Spleen (tissue), 7 donors: ENCODE data around the gene ADAM8.

Source experiments
- CTCF ChIP-seq, 11 experiments: fragments of 200-600 bp in 7 of 11; fragments of 450-650 bp in 4 of 11; sonication (generic) in 4 of 11; IDR thresholded peaks in 8 of 11; conservative IDR thresholded peaks in 3 of 11; 1 replicate in 7 of 11; 2 replicates in 4 of 11; pipeline versions ENCODE4 v1.4.0 to v1.8.0; 2016 to 2021; ENCODE audit warnings: antibody characterized with exemption in 11 of 11, inconsistent platforms in 4 of 11, mild to moderate bottlenecking in 1 of 11
- POLR2A ChIP-seq, 3 donors: fragments of 450-650 bp; IDR thresholded peaks; one replicate each; pipeline ENCODE4 v1.5.1; 2017; ENCODE audit warnings: antibody characterized with exemption in 3 of 3, mild to moderate bottlenecking in 1 of 3
- donor health status: DM: no; HTN: no; CAD: no; lungs with moderate emphysema.
- donor health status: DM: no; HTN: no; CAD: no.
- donor health status: DM: no; HTN: no; CAD: no.

GRCh38 chr10:133272964-133273420 lies 3.7 kb downstream of the ADAM8 start:
- no peak for TF ChIP-seq CTCF (IDR thresholded peaks at IDR 0.05 in 8 of 11, conservative IDR thresholded peaks at IDR 0.05 in 3 of 11)
- TF ChIP-seq POLR2A (IDR thresholded peaks at IDR 0.05): no peak
